HK-2 (cell line): ENCODE results near the gene AKAP13.

Experiments
- DNase-seq: peaks from one replicate; pipeline ENCODE4 v3.0.0-alpha.2; 2018; ENCODE audit not compliant: unreplicated experiment

Gene AKAP13

GRCh38 chr15:85539491-85539890 is 159.1 kb downstream of the AKAP13 start:
- DNase-seq, result no peak

DNA sequence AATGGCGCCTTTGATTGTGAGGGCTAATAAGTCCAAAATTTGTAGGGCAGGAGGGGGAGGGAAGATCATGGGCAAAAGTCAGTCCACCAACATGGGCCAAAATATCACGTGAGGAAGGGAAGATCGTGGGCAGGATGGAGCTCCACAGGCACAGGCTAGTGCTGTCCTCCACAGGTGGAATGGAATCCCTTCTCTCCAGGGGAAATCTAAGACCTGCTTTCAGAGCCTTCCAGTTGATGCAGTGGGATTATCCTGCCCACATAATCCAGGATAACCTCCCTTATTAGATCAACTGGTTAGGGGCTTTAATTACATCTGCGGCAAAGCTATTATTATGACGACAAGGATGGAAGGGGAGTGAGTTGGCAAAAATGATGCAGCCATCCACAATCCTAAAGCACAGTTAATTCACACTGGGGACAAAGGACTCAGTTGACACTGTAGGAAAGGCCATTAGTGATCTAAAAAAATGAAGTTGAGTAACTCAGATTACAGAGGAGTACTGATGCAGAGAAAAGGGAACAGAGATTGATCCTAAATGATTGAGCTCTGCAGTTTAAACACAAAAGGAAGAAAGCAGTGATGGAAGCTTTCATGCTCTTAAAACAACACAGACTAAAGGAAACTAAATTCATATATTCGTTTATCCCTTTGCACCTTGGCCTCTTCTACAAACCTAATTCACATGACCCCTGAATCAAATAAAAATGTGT is 159.8 kb downstream of the AKAP13 start:
- no peak for DNase-seq

DNA sequence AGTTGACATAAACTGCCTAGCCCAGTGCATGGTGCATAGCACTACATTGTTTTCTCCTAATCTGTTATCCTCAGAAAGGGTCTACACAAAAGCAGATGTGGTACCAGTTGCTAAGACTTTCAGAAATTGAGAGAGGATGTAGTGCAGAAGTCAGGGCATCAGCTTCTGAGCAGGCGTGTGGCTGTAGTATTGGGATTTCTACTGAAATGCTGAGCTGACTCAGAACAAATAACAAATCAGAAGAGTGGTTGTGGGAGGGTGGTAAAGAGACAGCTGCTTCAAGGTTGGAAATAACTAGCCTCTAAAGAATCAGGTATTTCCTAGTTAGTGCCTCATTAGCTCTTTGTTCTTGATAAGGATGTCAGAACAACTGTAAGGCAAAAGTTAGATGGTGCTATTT is 161.3 kb downstream of the AKAP13 start:
- DNase-seq, result no peak

- no peak for DNase-seq
Measured at GRCh38 chr15:85542488-85542887, 162.1 kb downstream of the AKAP13 start.

GRCh38 chr15:85542895-85543331 is 162.5 kb downstream of the AKAP13 start:
- no peak for DNase-seq

DNA sequence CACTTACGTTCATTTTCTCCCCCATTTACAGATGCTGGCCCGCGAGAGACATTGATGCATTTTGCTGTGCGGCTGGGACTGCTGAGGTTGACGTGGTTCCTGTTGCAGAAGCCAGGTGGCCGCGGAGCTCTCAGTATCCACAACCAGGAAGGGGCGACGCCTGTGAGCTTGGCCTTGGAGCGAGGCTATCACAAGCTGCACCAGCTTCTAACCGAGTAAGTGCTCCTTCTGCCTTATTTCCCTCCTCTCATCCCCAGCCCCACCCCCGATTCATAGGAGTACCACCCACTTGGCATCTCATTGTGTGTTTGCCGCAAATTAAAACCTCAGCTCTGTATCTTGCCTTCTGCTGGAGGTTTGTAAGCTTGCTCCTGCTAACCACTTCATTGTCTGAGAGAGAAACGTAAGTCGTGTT is 163.3 kb downstream of the AKAP13 start:
- DNase-seq, result no peak

DNA sequence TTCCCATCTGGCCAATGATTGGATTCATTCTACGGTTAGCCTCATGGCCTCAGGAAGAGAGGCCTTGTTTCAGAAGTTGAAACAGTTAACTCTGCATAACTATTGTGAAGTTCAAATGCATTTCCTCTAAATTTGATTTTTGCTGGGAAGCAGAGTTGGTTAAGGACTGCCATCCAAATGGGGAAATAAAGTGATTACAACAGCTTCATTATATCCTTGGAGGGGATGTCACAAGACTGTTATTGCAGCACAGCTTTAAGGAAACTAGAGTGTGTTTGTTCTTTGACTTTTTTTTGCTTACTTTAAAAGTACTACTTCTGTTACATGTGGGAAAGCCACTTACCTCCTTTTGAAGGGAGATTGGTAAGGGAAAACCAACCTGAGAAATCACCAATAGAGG is 164.8 kb downstream of the AKAP13 start:
- no peak for DNase-seq

- no peak for DNase-seq
Measured at GRCh38 chr15:85545752-85546151, 165.3 kb downstream of the AKAP13 start.

- no peak for DNase-seq
Measured at GRCh38 chr15:85547386-85547785, 167.0 kb downstream of the AKAP13 start.

- no peak for DNase-seq
Measured at GRCh38 chr15:85550283-85550682, 169.9 kb downstream of the AKAP13 start.

GRCh38 chr15:85551221-85551832 is 170.9 kb downstream of the AKAP13 start:
- no peak for DNase-seq

DNA sequence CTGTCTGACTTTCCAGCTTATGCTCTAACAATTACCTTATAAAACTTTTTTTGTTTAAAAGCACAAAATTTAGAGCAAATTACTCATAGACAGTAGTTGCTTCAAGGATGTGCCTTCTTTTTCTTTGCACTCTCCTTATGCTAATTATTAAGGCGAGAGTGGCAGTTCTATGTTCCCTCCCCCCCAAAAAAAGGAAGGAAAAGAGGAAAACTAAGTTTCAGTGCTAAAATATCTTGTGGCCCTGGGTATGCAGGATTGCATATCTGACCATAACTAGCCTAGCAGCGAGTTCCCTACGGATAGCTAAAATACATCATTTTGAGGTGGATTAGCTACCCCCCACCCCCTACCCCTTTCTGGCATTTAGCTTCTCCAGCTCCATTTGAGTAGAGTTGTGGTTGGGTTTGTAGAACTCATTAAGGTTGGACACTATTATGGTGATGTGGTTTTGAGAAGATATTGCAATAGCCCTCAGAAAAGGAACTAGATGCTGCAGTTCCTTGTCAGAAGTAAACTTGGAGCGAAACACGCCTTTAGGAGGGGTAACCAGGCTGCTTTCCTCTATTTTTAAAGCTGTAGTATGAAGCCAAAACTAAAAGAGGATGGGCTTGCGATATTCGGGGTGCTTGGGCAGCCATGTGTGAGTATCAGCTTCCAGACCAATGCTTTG is 174.6 kb downstream of the AKAP13 start:
- no peak for DNase-seq

GRCh38 chr15:85555875-85556617 is 175.6 kb downstream of the AKAP13 start:
- no peak for DNase-seq

DNA sequence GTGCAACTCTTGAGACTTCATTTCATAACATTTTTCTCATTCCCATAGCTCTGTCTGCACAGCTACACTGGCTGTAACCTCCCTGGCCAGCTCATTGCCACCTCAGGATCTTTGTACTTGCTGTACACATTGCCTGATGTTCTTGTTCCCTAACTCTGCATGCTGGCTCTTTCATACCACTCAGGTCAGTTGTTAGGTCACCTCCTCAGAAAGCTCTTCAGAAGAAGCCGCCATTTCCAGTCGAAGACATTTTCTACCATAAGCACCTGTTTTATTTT is 176.2 kb downstream of the AKAP13 start:
- no peak for DNase-seq

DNA sequence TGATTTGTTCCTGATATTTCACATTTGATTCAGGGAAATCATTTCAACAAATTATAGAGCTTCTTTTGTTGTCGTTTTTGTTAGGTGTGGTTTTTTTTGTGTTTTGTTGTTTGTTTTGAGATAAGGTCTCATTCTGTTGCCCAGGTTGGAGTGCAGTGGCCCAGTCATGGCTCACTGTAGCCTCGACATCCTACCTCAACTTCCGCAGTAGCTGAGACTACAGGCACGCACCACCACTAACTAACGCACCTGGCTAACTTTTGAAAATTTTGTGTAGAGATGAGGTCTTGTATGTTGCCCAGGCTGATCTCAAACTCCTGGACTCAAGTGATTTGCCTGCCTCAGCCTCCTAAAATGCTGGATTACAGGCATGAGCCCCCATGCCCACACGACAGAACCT is 177.0 kb downstream of the AKAP13 start:
- no peak for DNase-seq

GRCh38 chr15:85558848-85559247 is 178.4 kb downstream of the AKAP13 start:
- DNase-seq, result no peak

GRCh38 chr15:85559530-85559929 is 179.1 kb downstream of the AKAP13 start:
- no peak for DNase-seq

- no peak for DNase-seq
Measured at GRCh38 chr15:85562824-85563223, 182.4 kb downstream of the AKAP13 start.

DNA sequence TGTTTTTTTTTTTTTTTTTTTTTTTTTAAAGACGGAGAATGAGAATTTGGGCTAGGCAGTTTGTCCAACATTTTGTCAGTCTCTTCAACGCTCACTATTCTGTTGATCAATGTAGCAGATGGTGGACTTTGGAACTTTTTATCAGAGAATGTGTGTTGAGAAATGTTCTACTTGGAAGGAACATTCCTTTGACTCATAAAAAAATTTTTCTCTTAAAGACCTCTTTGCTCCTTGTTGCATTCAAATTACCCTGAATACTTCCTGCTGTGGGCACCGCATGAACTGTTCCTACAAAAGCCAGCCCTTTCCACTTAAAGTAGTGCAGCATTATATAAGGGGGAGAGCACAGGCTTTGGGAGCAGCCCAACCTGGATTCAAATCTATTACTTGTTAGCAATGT is 182.9 kb downstream of the AKAP13 start:
- no peak for DNase-seq

DNA sequence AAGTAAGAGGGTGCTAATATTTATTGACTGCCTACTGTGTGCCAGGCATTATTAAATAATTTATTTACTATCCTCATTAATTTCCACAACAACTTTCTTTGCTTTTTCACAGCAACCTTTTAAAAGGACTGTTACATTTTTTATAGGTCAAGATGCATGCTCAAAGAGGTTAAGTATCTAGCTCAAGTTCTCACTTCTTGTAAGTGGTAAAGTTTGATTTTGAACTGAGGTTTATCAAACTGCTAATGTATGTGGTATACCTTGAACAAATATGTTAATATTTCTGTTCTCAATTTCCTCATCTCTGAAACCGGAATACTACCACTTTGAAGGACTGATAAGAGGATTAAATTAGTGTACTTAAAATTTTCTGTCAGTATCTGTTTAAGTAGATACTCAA is 183.3 kb downstream of the AKAP13 start:
- DNase-seq, result no peak

DNA sequence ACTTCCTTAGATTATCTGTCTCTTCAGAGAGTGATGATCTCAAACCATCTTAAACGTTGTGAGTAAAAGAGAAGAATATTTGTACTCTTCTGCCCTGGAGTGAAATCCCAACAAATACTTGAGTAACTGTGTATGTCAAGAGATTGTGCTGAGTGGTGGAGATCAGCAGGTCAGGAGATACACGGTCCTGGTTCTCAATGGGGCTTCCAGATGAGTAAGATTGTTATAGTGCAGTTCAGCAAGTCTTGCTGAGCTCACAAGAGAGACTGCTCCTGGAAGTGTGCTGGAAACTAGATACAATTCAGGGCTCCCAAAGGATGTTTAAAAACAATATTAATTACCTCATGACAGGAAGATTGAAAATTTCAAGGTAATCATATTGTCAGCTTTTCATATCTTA is 184.3 kb downstream of the AKAP13 start:
- no peak for DNase-seq

- DNase-seq, result no peak
Measured at GRCh38 chr15:85568261-85568808, 187.9 kb downstream of the AKAP13 start.
